Activated T-cell treated with anti-CD3 and anti-CD28 coated beads, Interleukin-2, amount 50 U/mL, for 72 hours (primary cell): ENCODE measurements around the gene DOCK10. TPM values are rescaled to one million over a fixed set of nuclear protein-coding genes. Genes with fewer than 3 reads are reported as not detected.

Source experiments
- ATAC-seq, 2 donors: fragments of 150-1000 bp; cut with Tn5 transposase; replicated peaks in 1 of 2; 2 replicates each; pipeline ENCODE4 v1.10.0; 2021; ENCODE audit warnings: moderate library complexity in 2 of 2, mild to moderate bottlenecking in 1 of 2
- DNase-seq, 2 donors: peaks; one replicate each; pipeline ENCODE4 v3.0.0; 2021 to 2022; ENCODE audit warnings: mixed read lengths in 1 of 2
- H3K27ac Mint-ChIP-seq: one replicate; pipeline ENCODE4 v1.8.0; 2022; ENCODE audit warnings: mild to moderate bottlenecking, moderate library complexity, mixed read lengths
- H3K27me3 Mint-ChIP-seq: one replicate; pipeline ENCODE4 v1.8.0; 2022; ENCODE audit warnings: low read depth, mixed read lengths
- H3K36me3 Mint-ChIP-seq, 2 donors: one replicate each; pipeline ENCODE4 v1.8.0; 2022; ENCODE audit warnings: mixed read lengths in 2 of 2, mild to moderate bottlenecking in 1 of 2; ENCODE audit not compliant: insufficient read depth in 2 of 2
- H3K4me1 Mint-ChIP-seq: one replicate; pipeline ENCODE4 v1.8.0; 2022; ENCODE audit warnings: low read depth, mixed read lengths
- H3K4me3 Mint-ChIP-seq, 2 donors: one replicate each; pipeline ENCODE4 v1.8.0; 2022; ENCODE audit warnings: mild to moderate bottlenecking in 2 of 2, mixed read lengths in 2 of 2, moderate library complexity in 2 of 2
- H3K9me3 Mint-ChIP-seq, 2 donors: one replicate each; pipeline ENCODE4 v1.8.0; 2022; ENCODE audit warnings: mixed read lengths in 2 of 2
- total RNA-seq, 2 donors: library from RNA; stranded (reverse); gene quantifications; one replicate each; pipeline ENCODE4 v1.2.3, GENCODE V29; 2022

DOCK10 gene
- total RNA-seq, 2 donors from 2014 or later, result 179 to 199 TPM

DNA sequence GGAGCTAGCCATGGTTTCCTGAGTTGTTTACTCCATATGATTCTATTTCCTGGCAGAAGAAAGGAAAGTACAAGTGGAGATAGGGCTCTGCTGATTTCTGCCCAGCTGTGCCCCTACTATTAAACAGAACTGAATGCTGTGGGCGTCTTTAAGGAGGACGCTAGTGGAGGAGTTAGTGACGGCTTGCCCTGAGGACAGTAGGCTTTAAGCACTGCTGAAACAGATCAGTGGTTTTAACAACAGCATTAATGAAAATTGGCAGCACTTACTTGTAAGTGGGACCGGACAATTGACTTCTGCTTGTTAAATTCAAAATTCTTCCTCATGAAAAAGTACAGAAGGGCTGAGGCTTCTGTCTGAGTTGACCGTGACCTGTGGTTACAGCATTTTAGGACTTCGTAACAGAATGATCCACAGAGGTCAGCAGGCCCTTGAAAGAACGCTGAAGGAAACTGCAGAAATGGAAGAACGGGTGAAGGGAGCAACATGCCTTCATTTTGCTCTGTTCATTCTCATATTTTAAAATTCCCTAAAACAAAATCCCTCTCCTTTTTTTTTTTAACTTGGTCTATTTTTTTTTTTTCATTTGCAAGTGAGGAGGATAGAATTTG is 245.5 kb downstream of the DOCK10 start:
- Mint-ChIP-seq H3K4me1 (no peaks in the 10 kb centered on the region), H3K9me3 (no peaks in the 10 kb centered on the region), H3K27me3 (no peaks in the 10 kb centered on the region), H3K27ac (peak overlapping the region; percentile 57), H3K36me3 (peaks cover 9 to 58% of the 10 kb centered on the region in 2 donors), H3K4me3 (no peak overlapping the region)
- DNase-seq, result no peak
- no peak for ATAC-seq

DNA sequence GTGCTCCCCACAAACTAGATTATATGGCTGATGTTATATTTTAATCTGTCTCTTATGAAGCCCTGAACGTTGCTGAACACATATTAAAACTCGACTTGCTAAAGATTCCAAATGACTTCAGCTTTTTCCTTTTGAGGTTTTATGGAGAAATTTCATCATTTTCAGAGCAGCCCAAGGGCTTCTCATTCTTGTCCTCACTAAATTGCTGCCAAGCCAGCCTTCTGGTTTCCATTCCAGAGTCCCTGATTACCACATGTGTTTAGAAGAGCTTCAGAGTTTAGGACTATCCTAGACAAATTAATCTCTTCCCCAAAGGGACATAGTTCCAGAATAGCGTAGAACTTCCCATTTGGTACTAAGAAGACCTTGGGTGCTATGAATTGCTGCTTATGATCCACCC is 248.3 kb downstream of the DOCK10 start:
- Mint-ChIP-seq H3K4me1 (no peaks in the 10 kb centered on the region), H3K4me3 (no peak overlapping the region), H3K9me3 (no peaks in the 10 kb centered on the region), H3K27me3 (no peaks in the 10 kb centered on the region), H3K27ac (no peak overlapping the region), H3K36me3 (peaks cover 10 to 40% of the 10 kb centered on the region in 2 donors)
- no peak for ATAC-seq
- no peak for DNase-seq

DNA sequence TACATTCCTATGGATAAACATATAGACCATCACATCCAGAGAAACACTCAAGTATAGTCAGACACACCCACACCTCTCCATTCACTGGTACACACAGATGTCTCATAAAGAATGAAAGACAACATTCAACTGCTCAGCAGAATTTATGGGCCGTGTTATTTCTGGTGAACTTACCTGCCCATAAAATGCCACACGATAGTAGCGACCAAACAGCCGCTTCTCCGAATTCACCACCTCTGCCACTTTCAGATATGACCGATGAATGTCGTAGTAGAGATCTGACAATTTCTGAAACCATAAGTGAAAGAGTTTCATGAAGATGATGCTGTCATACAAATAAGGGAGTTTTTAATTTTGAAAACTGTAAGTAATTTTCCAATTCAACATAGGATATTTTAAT is 255.4 kb downstream of the DOCK10 start:
- Mint-ChIP-seq H3K4me3 (peak overlapping the region in 1 of 2 donors; percentile 7), H3K27ac (peak overlapping the region; percentile 45), H3K9me3 (no peaks in the 10 kb centered on the region), H3K27me3 (no peaks in the 10 kb centered on the region), H3K36me3 (peaks cover 14 to 35% of the 10 kb centered on the region in 2 donors), H3K4me1 (peaks cover 7% of the 10 kb centered on the region)
- ATAC-seq (peak; percentile 51 to 81), DNase-seq (peak in 1 of 2 donors; percentile 12)

DNA sequence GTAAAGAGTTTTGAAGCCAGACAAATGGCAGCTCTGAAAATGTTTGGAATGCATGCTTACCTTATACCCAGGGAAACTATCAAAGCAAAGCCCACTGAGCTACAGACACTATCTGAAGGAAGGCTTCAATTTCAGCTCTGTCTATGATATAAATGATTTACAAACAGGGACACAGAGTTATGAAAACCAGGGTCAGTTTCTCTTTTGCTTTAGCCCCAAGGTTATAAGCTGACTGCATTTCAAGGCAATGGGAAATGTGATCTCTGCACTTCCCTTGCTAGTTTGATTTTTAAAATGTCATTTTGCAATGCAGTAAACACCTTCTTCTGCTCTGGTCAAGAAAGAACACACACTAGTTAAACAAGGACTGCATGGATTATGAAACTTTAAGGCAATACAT is 260.9 kb downstream of the DOCK10 start:
- Mint-ChIP-seq H3K9me3 (no peaks in the 10 kb centered on the region), H3K27me3 (no peaks in the 10 kb centered on the region), H3K27ac (peak overlapping the region; percentile 61), H3K36me3 (peaks cover 6 to 36% of the 10 kb centered on the region in 2 donors), H3K4me3 (no peak overlapping the region), H3K4me1 (peaks cover 8% of the 10 kb centered on the region)
- DNase-seq (no peak), ATAC-seq (no peak)

DNA sequence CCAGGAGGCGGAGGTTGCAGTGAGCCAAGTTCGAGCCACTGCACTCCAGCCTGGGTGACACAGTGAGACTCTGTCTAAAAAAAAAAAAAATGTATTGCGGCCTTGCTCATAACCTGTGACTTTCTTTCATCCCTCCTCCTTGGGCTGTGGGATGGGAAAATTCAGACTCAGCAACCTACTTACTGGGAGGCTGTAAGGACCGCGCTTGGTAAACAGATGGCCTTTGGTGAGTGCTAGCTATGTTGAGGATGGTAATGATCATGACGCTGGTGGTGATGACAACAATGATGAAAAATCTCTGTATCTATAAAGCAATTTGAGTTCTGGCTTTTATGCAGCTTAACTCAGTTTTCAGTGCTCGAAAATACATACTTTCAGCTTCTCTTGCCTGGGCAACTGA is 261.4 kb downstream of the DOCK10 start:
- Mint-ChIP-seq H3K36me3 (peaks cover 6 to 36% of the 10 kb centered on the region in 2 donors), H3K27me3 (no peaks in the 10 kb centered on the region), H3K9me3 (no peaks in the 10 kb centered on the region), H3K27ac (peak overlapping the region; percentile 61), H3K4me3 (no peak overlapping the region), H3K4me1 (peaks cover 8% of the 10 kb centered on the region)
- DNase-seq, result no peak
- ATAC-seq, result no peak

DNA sequence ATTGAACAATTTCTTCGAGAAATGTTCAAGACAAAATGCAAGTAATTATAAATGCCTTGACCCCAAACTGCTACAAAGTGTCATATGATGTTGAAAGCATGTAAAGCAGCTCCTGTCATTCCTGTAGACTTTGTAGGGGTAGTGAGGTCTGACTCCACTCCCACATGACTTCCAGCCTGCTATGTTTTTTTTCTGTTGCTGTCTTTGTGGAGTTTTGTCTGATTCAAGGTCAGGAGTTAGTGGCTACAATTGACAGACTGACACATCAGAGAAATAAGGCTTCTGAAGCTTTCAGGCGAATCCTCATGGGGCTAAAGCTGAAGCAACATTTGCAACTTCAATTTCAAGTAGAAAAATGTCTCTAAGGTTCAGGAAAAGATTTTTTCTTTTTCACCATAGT is 262.2 kb downstream of the DOCK10 start:
- no peak overlapping the region for H3K4me3 Mint-ChIP-seq
- peaks cover 6 to 31% of the 10 kb centered on the region in 2 donors for H3K36me3 Mint-ChIP-seq
- ATAC-seq, result no peak
- H3K9me3 Mint-ChIP-seq, result no peaks in the 10 kb centered on the region
- peaks cover 8% of the 10 kb centered on the region for H3K4me1 Mint-ChIP-seq
- peak overlapping the region; percentile 80 for H3K27ac Mint-ChIP-seq
- no peak for DNase-seq
- no peaks in the 10 kb centered on the region for H3K27me3 Mint-ChIP-seq

DNA sequence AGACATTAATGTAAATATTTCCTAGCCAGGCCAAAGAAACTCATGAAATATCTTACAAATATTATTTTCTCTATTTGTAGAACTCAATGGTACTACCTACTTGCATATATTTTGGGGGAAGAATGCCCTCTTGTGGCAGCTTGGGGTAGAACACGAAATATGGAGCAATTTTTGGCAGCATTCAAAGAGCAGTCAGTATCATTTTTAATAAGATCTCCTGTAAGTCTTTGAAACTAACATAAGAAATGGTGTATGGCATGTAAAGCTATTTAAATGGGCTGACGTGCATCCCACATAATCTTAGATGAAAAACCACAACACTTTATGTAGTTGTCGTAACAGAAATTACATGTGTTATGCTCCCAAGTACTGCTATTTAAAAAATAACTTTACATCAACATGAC is 263.8 kb downstream of the DOCK10 start:
- Mint-ChIP-seq H3K27ac (peak overlapping the region; percentile 61), H3K9me3 (no peaks in the 10 kb centered on the region), H3K4me3 (no peak overlapping the region), H3K36me3 (peaks cover 11 to 36% of the 10 kb centered on the region in 2 donors), H3K4me1 (peaks cover 8% of the 10 kb centered on the region), H3K27me3 (no peaks in the 10 kb centered on the region)
- ATAC-seq, result peak; percentile 48 to 49
- peak; percentile 38 to 62 for DNase-seq

DNA sequence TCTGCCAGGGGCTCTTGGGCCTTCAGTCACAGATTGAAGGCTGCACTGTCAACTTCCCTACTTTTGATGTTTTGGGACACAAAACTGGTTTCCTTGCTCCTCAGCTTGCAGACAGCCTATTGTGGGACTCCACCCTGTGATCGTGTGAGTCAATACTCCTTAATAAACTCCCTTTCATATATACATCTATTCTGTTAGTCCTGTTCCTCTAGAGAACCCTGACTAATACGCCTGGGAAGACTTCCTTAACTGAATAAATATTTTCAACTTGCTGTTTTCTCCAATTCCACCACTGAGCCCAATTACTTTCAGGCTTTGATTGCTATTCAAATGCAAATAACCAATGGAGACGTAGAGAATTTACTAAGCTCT is 264.7 kb downstream of the DOCK10 start:
- DNase-seq, result no peak
- peaks cover 15 to 42% of the 10 kb centered on the region in 2 donors for H3K36me3 Mint-ChIP-seq
- H3K4me1 Mint-ChIP-seq, result peaks cover 8% of the 10 kb centered on the region
- no peak for ATAC-seq
- no peak overlapping the region for H3K4me3 Mint-ChIP-seq
- no peaks in the 10 kb centered on the region for H3K27me3 Mint-ChIP-seq
- H3K27ac Mint-ChIP-seq, result peak overlapping the region; percentile 61
- H3K9me3 Mint-ChIP-seq, result no peaks in the 10 kb centered on the region

DNA sequence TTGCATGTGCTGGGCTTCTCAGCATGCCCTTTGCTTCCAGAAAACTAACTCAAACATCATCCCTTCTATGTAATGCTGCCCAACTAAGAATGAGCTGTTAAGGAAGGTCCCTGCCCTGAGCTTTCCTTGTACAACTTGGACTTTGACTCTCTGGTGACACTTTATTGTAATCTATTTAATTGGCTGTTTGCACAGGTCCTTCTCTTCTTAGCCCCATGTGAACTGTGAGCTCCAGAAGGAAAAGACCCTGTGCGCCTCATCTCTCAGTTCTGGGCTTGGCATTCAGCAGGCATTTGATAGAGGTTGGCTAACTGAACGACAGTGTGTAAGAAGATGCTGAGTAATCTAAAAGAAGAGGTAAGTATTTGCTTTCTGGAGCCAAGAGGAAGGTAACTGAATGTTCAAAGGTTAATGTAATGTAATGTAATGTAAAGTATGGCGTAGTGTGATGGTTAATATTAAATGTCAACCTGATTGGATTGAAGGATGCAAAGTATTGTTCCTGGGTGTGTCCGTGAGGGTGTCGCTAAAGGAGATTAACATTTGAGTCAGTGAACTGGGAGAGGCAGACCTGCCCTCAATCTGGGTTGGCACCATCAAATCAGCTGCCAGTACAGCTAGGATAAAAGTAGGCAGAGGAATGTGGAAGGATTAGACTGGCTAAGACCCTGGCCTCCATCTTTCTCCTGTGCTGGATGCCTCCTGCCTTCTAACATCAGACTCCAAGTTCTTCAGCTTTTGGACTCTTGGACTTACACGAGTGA is 265.3 kb downstream of the DOCK10 start:
- Mint-ChIP-seq H3K4me1 (peaks cover 8% of the 10 kb centered on the region), H3K9me3 (no peaks in the 10 kb centered on the region), H3K27ac (peak overlapping the region; percentile 61), H3K36me3 (peaks cover 18 to 46% of the 10 kb centered on the region in 2 donors), H3K27me3 (no peaks in the 10 kb centered on the region), H3K4me3 (no peak overlapping the region)
- ATAC-seq (no peak), DNase-seq (no peak)

DNA sequence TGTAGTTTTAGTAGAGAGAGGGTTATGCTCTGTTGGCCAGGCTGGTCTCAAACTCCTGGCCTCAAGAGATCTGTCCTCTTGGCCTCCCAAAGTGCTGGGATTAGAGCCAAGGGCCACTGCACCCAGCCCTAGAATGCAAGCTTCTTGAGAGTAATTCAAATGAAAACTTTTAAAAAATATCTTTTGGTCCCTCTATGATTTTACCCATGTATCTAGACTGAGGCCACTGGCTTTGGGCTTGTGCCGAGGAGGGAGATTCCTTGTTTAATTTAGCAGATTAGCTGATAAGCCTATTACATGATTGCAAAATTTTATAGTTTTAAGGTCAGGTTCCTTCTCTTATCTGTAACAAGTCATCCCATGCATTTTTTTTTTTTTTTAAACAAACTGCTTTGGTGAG is 266.6 kb downstream of the DOCK10 start:
- Mint-ChIP-seq H3K4me1 (peaks cover 8% of the 10 kb centered on the region), H3K4me3 (no peak overlapping the region), H3K27ac (peak overlapping the region; percentile 46), H3K9me3 (no peaks in the 10 kb centered on the region), H3K36me3 (peaks cover 22 to 55% of the 10 kb centered on the region in 2 donors), H3K27me3 (no peaks in the 10 kb centered on the region)
- DNase-seq (no peak), ATAC-seq (no peak)

DNA sequence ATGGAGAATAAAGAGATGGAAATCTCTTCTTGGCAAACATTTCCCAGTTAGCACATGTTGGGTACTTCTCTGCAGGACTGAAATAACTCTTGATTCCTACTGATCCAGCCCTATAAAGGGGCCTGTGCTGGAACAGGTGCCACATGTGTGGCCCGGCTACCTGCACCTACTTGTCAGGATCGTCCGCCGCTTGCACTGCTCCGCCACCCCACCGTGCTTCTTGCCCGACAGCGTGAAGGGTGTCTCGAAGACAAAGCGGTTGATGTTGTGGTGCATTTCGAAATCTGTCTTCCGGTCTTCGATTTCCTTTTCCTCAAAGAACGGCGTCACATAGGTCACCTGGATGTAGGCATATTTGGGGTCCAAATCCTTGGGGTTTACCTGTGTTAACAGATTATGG is 267.5 kb downstream of the DOCK10 start:
- H3K4me1 Mint-ChIP-seq, result peaks cover 9% of the 10 kb centered on the region
- H3K4me3 Mint-ChIP-seq, result no peak overlapping the region
- H3K9me3 Mint-ChIP-seq, result no peaks in the 10 kb centered on the region
- no peaks in the 10 kb centered on the region for H3K27me3 Mint-ChIP-seq
- DNase-seq, result no peak
- ATAC-seq, result no peak
- peaks cover 27 to 65% of the 10 kb centered on the region in 2 donors for H3K36me3 Mint-ChIP-seq
- peak overlapping the region; percentile 30 for H3K27ac Mint-ChIP-seq

DNA sequence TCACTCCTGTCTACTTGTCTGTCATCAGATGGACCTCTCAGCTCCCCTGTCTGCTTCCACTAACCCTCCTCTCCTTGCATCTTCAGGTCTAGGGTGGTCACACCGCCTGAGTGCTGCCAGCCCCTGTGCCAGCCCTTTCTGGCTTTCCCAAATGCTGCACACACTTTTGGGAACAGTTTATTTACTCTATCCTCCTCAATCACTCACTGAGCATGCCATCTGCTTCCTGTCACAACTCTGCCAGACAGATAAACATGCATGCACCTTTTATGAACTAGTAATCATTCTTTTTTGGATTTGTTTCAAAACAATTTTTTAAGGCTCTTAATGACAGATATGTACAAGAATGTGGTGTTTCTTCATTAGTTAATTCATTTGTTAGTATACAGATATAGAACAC is 269.8 kb downstream of the DOCK10 start:
- no peak for ATAC-seq
- Mint-ChIP-seq H3K9me3 (no peaks in the 10 kb centered on the region), H3K27ac (peak overlapping the region; percentile 87), H3K4me3 (no peak overlapping the region), H3K4me1 (peaks cover 10% of the 10 kb centered on the region), H3K36me3 (peaks cover 36 to 72% of the 10 kb centered on the region in 2 donors), H3K27me3 (no peaks in the 10 kb centered on the region)
- no peak for DNase-seq

DNA sequence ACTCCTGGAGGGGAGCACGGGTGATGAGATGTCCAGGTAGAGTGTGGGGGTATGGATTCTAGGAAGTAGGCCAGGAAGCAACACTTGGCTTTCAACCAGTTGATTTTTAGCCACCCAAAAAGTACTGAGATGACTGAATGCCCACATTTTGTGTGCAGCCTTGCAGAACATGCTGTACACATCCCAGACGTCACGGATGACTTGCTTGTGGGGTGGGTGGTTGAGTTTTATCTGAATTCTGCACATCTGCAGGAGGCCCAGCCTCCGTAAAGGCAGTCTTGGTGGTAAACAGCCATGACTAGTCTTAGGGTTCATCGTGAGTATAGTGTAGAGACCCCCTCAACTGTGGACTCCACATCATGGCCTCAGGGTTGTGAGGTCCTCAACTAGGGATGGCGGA is 272.8 kb downstream of the DOCK10 start:
- Mint-ChIP-seq H3K27ac (peak overlapping the region; percentile 32), H3K9me3 (peaks cover 0 to 3% of the 10 kb centered on the region in 2 donors), H3K4me3 (no peak overlapping the region), H3K4me1 (peaks cover 20% of the 10 kb centered on the region), H3K36me3 (peaks cover 41 to 79% of the 10 kb centered on the region in 2 donors), H3K27me3 (no peaks in the 10 kb centered on the region)
- DNase-seq (peak; percentile 16 to 27), ATAC-seq (peak; percentile 48 to 78)
